ENCODE results near the gene TBC1D2B. TPM values are rescaled to one million over a fixed set of nuclear protein-coding genes. Genes with fewer than 3 reads are reported as not detected.
A peak's percentile ranks its signal among the peaks of the same experiment; 100 is the strongest.
"Not testable (repeated sequence)": the region's sequence is repeated elsewhere in the genome, so short reads cannot be mapped to it uniquely, and the experiment has no call there.

TBC1D2B gene
- total and polyA plus RNA-seq, 2 donors from 2014 or later, result 8.5 to 41.6 TPM

GRCh38 chr15:77974416-77975331, 102.8 kb downstream of the TBC1D2B start:
- H3K27ac ChIP-seq (ENCODE audit: low read depth in 2 of 2, low read length in 2 of 2), result no peak overlapping the region
- peak in 1 of 5 donors; percentile 60 for DNase-seq
- H3K4me3 ChIP-seq (ENCODE audit: low read length in 3 of 3), result no peak overlapping the region
- H3K9ac ChIP-seq (ENCODE audit: low read length in 3 of 3), result no peak overlapping the region
- H3K4me1 ChIP-seq (ENCODE audit: control insufficient read depth in 2 of 3, insufficient read depth in 2 of 3, low read depth in 1 of 3, low read length in 3 of 3), result peaks cover 0 to 8% (median 0%) of the 10 kb centered on the region in 3 donors
- intact Hi-C loops (cut with DNase I), result no loop called here
- no peak for TF ChIP-seq CTCF (IDR thresholded peaks at IDR 0.05; ENCODE audit: borderline replicate concordance, extremely low read depth, insufficient read depth)
- no peaks in the 10 kb centered on the region for H3K36me3 ChIP-seq (ENCODE audit: control insufficient read depth in 2 of 3, insufficient read depth in 3 of 3, low read length in 3 of 3)
- no peaks in the 10 kb centered on the region for H3K27me3 ChIP-seq (ENCODE audit: control insufficient read depth, insufficient read depth, low read length)
- H3K9me3 ChIP-seq (ENCODE audit: control insufficient read depth in 2 of 3, insufficient read depth in 1 of 3, low read length in 3 of 3), result no peaks in the 10 kb centered on the region
- no peak for FAIRE-seq

GRCh38 chr15:77974098-77974414, 103.5 kb downstream of the TBC1D2B start:
- intact Hi-C loops (cut with DNase I), result no loop called here
- H3K27me3 ChIP-seq (ENCODE audit: control insufficient read depth, insufficient read depth, low read length), result no peaks in the 10 kb centered on the region
- TF ChIP-seq CTCF (IDR thresholded peaks at IDR 0.05; ENCODE audit: borderline replicate concordance, extremely low read depth, insufficient read depth), result no peak
- no peak overlapping the region for H3K27ac ChIP-seq (ENCODE audit: low read depth in 2 of 2, low read length in 2 of 2)
- H3K4me3 ChIP-seq (ENCODE audit: low read length in 3 of 3), result no peak overlapping the region
- H3K36me3 ChIP-seq (ENCODE audit: control insufficient read depth in 2 of 3, insufficient read depth in 3 of 3, low read length in 3 of 3), result no peaks in the 10 kb centered on the region
- H3K4me1 ChIP-seq (ENCODE audit: control insufficient read depth in 2 of 3, insufficient read depth in 2 of 3, low read depth in 1 of 3, low read length in 3 of 3), result peaks cover 0 to 8% (median 0%) of the 10 kb centered on the region in 3 donors
- FAIRE-seq, result no peak
- DNase-seq, result peak in 1 of 5 donors; percentile 79
- H3K9me3 ChIP-seq (ENCODE audit: control insufficient read depth in 2 of 3, insufficient read depth in 1 of 3, low read length in 3 of 3), result no peaks in the 10 kb centered on the region
- no peak overlapping the region for H3K9ac ChIP-seq (ENCODE audit: low read length in 3 of 3)

DNA sequence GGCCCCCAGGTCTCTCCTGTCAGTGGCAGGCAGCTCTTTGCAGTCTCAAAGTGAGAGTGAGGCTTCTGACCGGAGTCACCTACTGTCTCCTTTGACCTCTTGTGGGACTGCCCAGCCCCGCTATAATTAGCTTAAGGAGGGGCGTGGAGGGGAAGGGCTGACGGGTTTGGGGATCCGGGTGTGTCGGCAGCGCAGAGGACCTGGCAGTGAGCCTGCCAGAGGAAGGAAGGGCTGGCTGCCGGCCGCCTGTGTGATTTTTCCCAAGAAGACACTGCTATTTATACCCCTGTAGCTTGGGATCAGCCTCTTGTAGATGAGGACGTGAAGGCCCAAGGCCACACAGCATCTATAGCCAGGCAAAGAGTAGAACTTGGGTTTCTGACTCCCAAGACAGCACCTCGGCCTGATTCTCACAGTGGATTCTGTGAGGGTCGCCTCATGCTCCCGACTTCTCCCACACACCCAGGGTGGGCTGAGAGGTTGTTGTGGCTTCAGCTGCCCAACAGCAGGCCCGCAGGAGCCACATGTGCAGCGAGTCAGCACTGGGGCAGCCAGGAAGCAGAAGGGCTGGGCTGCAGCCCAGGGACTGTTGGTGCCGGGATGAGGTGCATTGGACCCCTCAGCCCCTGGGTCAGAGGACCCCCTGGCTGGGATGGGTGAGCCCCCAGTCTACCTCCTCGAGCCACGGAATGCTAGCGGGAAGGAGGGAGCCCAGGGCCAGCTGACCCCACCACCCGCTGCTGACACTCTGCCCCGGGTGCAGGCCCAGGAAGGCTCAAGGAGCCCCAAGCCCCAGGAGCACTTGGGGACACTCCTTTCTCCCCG, 104.0 kb downstream of the TBC1D2B start:
- H3K9me3 ChIP-seq (ENCODE audit: control insufficient read depth in 2 of 3, insufficient read depth in 1 of 3, low read length in 3 of 3); H3K9ac ChIP-seq (ENCODE audit: low read length in 3 of 3); H3K36me3 ChIP-seq (ENCODE audit: control insufficient read depth in 2 of 3, insufficient read depth in 3 of 3, low read length in 3 of 3); H3K27me3 ChIP-seq (ENCODE audit: control insufficient read depth, insufficient read depth, low read length); H3K4me1 ChIP-seq (ENCODE audit: control insufficient read depth in 2 of 3, insufficient read depth in 2 of 3, low read depth in 1 of 3, low read length in 3 of 3); FAIRE-seq; DNase-seq; H3K4me3 ChIP-seq (ENCODE audit: low read length in 3 of 3); H3K27ac ChIP-seq (ENCODE audit: low read depth in 2 of 2, low read length in 2 of 2); intact Hi-C loops (cut with DNase I): not testable (repeated sequence)

DNA sequence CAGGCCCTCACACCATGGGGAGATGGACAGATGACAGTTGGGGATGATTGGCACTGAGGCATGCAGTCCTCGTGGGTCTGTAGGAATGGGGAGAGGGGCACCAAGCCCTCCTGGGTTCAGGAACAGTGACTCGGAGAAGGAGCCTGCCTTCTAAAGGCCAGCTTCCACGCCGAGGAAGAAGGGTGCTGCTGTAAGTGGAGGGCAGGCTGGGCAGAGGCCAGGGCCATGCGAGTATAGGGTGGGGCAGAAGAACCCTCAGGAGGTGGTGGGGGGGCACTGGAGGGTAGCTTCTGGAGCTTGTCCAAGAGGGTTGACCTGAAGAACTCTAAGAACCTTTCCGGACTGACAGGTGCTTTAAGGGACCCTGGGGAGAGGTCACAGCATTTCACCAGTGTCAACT, 104.8 kb downstream of the TBC1D2B start:
- H3K27ac ChIP-seq (ENCODE audit: low read depth in 2 of 2, low read length in 2 of 2); H3K36me3 ChIP-seq (ENCODE audit: control insufficient read depth in 2 of 3, insufficient read depth in 3 of 3, low read length in 3 of 3); H3K4me3 ChIP-seq (ENCODE audit: low read length in 3 of 3); FAIRE-seq; H3K27me3 ChIP-seq (ENCODE audit: control insufficient read depth, insufficient read depth, low read length); H3K4me1 ChIP-seq (ENCODE audit: control insufficient read depth in 2 of 3, insufficient read depth in 2 of 3, low read depth in 1 of 3, low read length in 3 of 3); H3K9ac ChIP-seq (ENCODE audit: low read length in 3 of 3); H3K9me3 ChIP-seq (ENCODE audit: control insufficient read depth in 2 of 3, insufficient read depth in 1 of 3, low read length in 3 of 3); intact Hi-C loops (cut with DNase I): not testable (repeated sequence)
- peak in 1 of 5 donors; percentile 32 for DNase-seq

GRCh38 chr15:77971875-77972274, 105.6 kb downstream of the TBC1D2B start:
- H3K9ac ChIP-seq (ENCODE audit: low read length in 3 of 3); DNase-seq; FAIRE-seq; H3K4me3 ChIP-seq (ENCODE audit: low read length in 3 of 3); H3K4me1 ChIP-seq (ENCODE audit: control insufficient read depth in 2 of 3, insufficient read depth in 2 of 3, low read depth in 1 of 3, low read length in 3 of 3); H3K36me3 ChIP-seq (ENCODE audit: control insufficient read depth in 2 of 3, insufficient read depth in 3 of 3, low read length in 3 of 3); intact Hi-C loops (cut with DNase I); H3K27me3 ChIP-seq (ENCODE audit: control insufficient read depth, insufficient read depth, low read length); H3K9me3 ChIP-seq (ENCODE audit: control insufficient read depth in 2 of 3, insufficient read depth in 1 of 3, low read length in 3 of 3); H3K27ac ChIP-seq (ENCODE audit: low read depth in 2 of 2, low read length in 2 of 2): not testable (repeated sequence)

DNA sequence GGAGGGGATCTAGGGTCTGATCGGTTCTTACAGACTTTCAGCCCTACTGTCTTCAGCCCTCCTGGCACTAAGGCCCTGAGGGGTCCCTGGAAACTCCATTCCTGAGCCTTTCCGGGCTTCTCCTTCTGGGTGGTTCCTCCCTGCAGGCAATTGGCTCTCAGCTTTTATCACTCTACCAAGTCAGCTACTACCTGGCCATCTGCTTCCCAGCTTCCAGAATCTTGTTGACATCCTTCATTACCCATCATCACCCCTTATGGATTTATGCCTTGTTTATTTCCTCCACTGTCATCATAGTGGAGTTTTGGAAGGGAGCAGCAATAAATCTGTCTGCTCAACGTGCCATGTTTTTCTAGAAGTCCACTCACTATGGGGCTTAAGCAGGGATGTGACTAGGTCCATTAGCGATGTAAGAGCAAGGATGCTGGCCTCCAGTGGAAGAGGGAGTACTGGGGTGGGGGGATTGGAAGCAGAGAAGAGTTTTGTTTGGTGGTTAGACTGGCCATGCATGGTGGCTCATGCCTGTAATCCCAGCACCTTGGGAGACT, 106.6 kb downstream of the TBC1D2B start:
- H3K27me3 ChIP-seq (ENCODE audit: control insufficient read depth, insufficient read depth, low read length); H3K36me3 ChIP-seq (ENCODE audit: control insufficient read depth in 2 of 3, insufficient read depth in 3 of 3, low read length in 3 of 3); H3K4me3 ChIP-seq (ENCODE audit: low read length in 3 of 3); H3K4me1 ChIP-seq (ENCODE audit: control insufficient read depth in 2 of 3, insufficient read depth in 2 of 3, low read depth in 1 of 3, low read length in 3 of 3); intact Hi-C loops (cut with DNase I); H3K9ac ChIP-seq (ENCODE audit: low read length in 3 of 3); H3K27ac ChIP-seq (ENCODE audit: low read depth in 2 of 2, low read length in 2 of 2); DNase-seq; FAIRE-seq; H3K9me3 ChIP-seq (ENCODE audit: control insufficient read depth in 2 of 3, insufficient read depth in 1 of 3, low read length in 3 of 3): not testable (repeated sequence)
